IMR-90 (cell line): Measurements from ENCODE around the gene CLDN14. TPM values are rescaled to one million over a fixed set of nuclear protein-coding genes. Genes with fewer than 3 reads are reported as not detected.

Experiments used
- ATAC-seq: fragments of 200-7000 bp; cut with Tn5 transposase; 2 replicates; pipeline ENCODE4 v1.9.1; 2020; ENCODE audit warnings: low read depth, mild to moderate bottlenecking, moderate library complexity
- BruUV-seq: library from RNA; stranded (reverse); fragments of 400-500 nt; replicated peaks from 2 replicates; lab custom pipeline; 2021; lab: Mats Ljungman, UMichigan
- CTCF ChIA-PET: fragments of 300-600 bp; formaldehyde crosslinking; extraction: SDS; loops from one replicate; lab custom pipeline; 2021; ENCODE audit warnings: antibody characterized with exemption; lab: Yijun Ruan, JAX
- POLR2A ChIA-PET: fragments of 300-600 bp; sonication (Branson Sonifier 250); formaldehyde crosslinking; loops from one replicate; lab custom pipeline; 2022; ENCODE audit warnings: antibody characterized with exemption; ENCODE audit not compliant: unreplicated experiment; lab: Charles Lee
- DNase-seq: peaks from one replicate; pipeline ENCODE4 v3.0.0; 2013
- H2AFZ ChIP-seq: replicated peaks from 2 replicates; pipeline ENCODE3; 2013; ENCODE audit warnings: low read length, mild to moderate bottlenecking; ENCODE audit not compliant: poor library complexity
- H2AK5ac ChIP-seq: 2 replicates; pipeline ENCODE4 v1.6.1; 2013; ENCODE audit warnings: low read depth, low read length, inconsistent platforms
- H2AK9ac ChIP-seq: replicated peaks from 2 replicates; pipeline ENCODE3; 2013; ENCODE audit warnings: mild to moderate bottlenecking, low read depth, low read length, moderate library complexity; ENCODE audit not compliant: poor library complexity
- H2BK120ac ChIP-seq: 2 replicates; pipeline ENCODE4 v1.6.1; 2013; ENCODE audit warnings: low read depth, low read length, inconsistent platforms
- H2BK15ac ChIP-seq: 3 replicates; pipeline ENCODE4 v1.6.1; 2013; ENCODE audit warnings: low read depth, low read length, inconsistent platforms
- H2BK20ac ChIP-seq: 2 replicates; pipeline ENCODE4 v1.6.1; 2013; ENCODE audit warnings: low read depth, mild to moderate bottlenecking, inconsistent platforms, low read length, moderate library complexity
- H2BK5ac ChIP-seq: 2 replicates; pipeline ENCODE4 v1.6.1; 2013; ENCODE audit warnings: mild to moderate bottlenecking, low read depth, low read length, inconsistent platforms; ENCODE audit not compliant: poor library complexity, severe bottlenecking
- H3K14ac ChIP-seq: replicated peaks from 2 replicates; pipeline ENCODE4 v1.6.1; 2013; ENCODE audit warnings: low read depth, low read length, inconsistent platforms
- H3K18ac ChIP-seq: 2 replicates; pipeline ENCODE4 v1.6.1; 2013; ENCODE audit warnings: low read depth, low read length, control low read depth
- H3K23ac ChIP-seq: 2 replicates; pipeline ENCODE4 v1.6.1; 2013; ENCODE audit warnings: low read depth, low read length, inconsistent platforms
- H3K27ac ChIP-seq: 2 replicates; pipeline ENCODE4 v1.5.1; 2013; ENCODE audit warnings: mild to moderate bottlenecking, control low read depth, low read length; ENCODE audit not compliant: insufficient read depth
- H3K27me3 ChIP-seq: 2 replicates; pipeline ENCODE4 v1.6.1; 2013; ENCODE audit warnings: low read length; ENCODE audit not compliant: control insufficient read depth, insufficient read depth
- H3K36me3 ChIP-seq: 2 replicates; pipeline ENCODE4 v1.6.1; 2013; ENCODE audit warnings: low read length, mixed read lengths; ENCODE audit not compliant: control insufficient read depth, insufficient read depth
- H3K4ac ChIP-seq: 2 replicates; pipeline ENCODE4 v1.6.1; 2013; ENCODE audit warnings: low read depth, low read length, inconsistent platforms
- H3K4me1 ChIP-seq: 2 replicates; pipeline ENCODE4 v1.6.1; 2013; ENCODE audit warnings: low read length, mixed read lengths; ENCODE audit not compliant: control insufficient read depth, insufficient read depth
- H3K4me2 ChIP-seq: 2 replicates; pipeline ENCODE4 v1.6.1; 2013; ENCODE audit warnings: low read depth, mild to moderate bottlenecking, control low read depth, low read length, moderate library complexity
- H3K4me3 ChIP-seq: 2 replicates; pipeline ENCODE4 v1.5.1; 2013; ENCODE audit warnings: low read depth, mild to moderate bottlenecking, control low read depth, low read length, moderate library complexity; ENCODE audit not compliant: insufficient read depth
- H3K56ac ChIP-seq: 2 replicates; pipeline ENCODE4 v1.6.1; 2013; ENCODE audit warnings: low read length, inconsistent platforms; ENCODE audit not compliant: insufficient read depth; ENCODE audit errors: extremely low read depth
- H3K79me1 ChIP-seq, 2 experiments: 2 replicates each; pipeline ENCODE4 v1.6.1; 2013; ENCODE audit warnings: low read length in 2 of 2, inconsistent platforms in 1 of 2, low read depth in 1 of 2
- H3K9ac ChIP-seq: 2 replicates; pipeline ENCODE4 v1.6.1; 2013; ENCODE audit warnings: low read depth, low read length, control low read depth
- H3K9me1 ChIP-seq: 2 replicates; pipeline ENCODE4 v1.6.1; 2013; ENCODE audit warnings: low read length, inconsistent platforms; ENCODE audit not compliant: insufficient read depth
- H3K9me3 ChIP-seq: 2 replicates; pipeline ENCODE4 v1.6.1; 2013; ENCODE audit warnings: low read length; ENCODE audit not compliant: control insufficient read depth, insufficient read depth
- H4K20me1 ChIP-seq: 2 replicates; pipeline ENCODE4 v1.6.1; 2013; ENCODE audit warnings: low read length, inconsistent platforms; ENCODE audit not compliant: insufficient read depth
- H4K5ac ChIP-seq: 2 replicates; pipeline ENCODE4 v1.6.1; 2013; ENCODE audit warnings: mild to moderate bottlenecking, low read depth, low read length, control low read depth
- H4K8ac ChIP-seq, 2 experiments: 2 replicates each; pipeline ENCODE4 v1.6.1; 2013; ENCODE audit warnings: low read depth in 2 of 2, low read length in 2 of 2, control low read depth in 1 of 2, inconsistent platforms in 1 of 2
- H4K91ac ChIP-seq: 2 replicates; pipeline ENCODE4 v1.6.1; 2013; ENCODE audit warnings: low read depth, low read length, inconsistent platforms; ENCODE audit not compliant: insufficient read depth
- ELK1 ChIP-seq: fragments of 150-350 bp; IDR thresholded peaks from 2 replicates; pipeline ENCODE4 v1.6.1; 2016; ENCODE audit warnings: low read depth, mild to moderate bottlenecking, low read length, moderate library complexity, borderline replicate concordance
- NFE2L2 ChIP-seq: fragments of 150-350 bp; IDR thresholded peaks from 2 replicates; pipeline ENCODE4 v1.6.1; 2016; ENCODE audit warnings: low read depth, mild to moderate bottlenecking, low read length
- SMC3 ChIP-seq: fragments of 150-350 bp; IDR thresholded peaks from 2 replicates; pipeline ENCODE4 v1.6.1; 2016; ENCODE audit warnings: low read depth, mild to moderate bottlenecking, antibody characterized with exemption, low read length, moderate library complexity
- WGBS, 2 experiments: methylation state at CpG; one replicate each; pipeline versions ENCODE4 v1.1.5 to v1.1.7; 2013; ENCODE audit warnings: missing lambda C conversion rate in 2 of 2; ENCODE audit not compliant: insufficient read length in 1 of 2; ENCODE audit errors: extremely low coverage in 2 of 2; 5-methylcytosine and 5-hydroxymethylcytosine counted together
- dilution Hi-C: fragments of 300-500 bp; cut with HindIII; formaldehyde crosslinking; loops from one replicate; pipeline ENCODE4 v1.14.3; 2018; ENCODE audit warnings: low sequenced_read_pairs; ENCODE audit not compliant: unreplicated experiment
- in situ Hi-C: fragments of 300-500 bp; cut with MboI; formaldehyde crosslinking; loops from 3 replicates; pipeline ENCODE4 v1.14.3; 2019; ENCODE audit warnings: low sequenced_read_pairs, inconsistent platforms, mixed read lengths
- intact Hi-C: fragments of 100-400 bp; cut with micrococcal nuclease; formaldehyde crosslinking; loops from 2 replicates; pipeline ENCODE4 v1.10.0; 2022
- polyA plus RNA-seq, 3 experiments: library from polyadenylated mRNA; depleted of rRNA; stranded (reverse); fragments of >200 nt; gene quantifications; 2 replicates each; pipeline ENCODE4 v1.2.3, GENCODE V29; 2012; ENCODE audit warnings: low replicate concordance in 1 of 3
- total RNA-seq: library from RNA; depleted of rRNA; stranded (reverse); fragments of >200 nt; gene quantifications from 2 replicates; pipeline ENCODE4 v1.2.3, GENCODE V29; 2012

The CLDN14 gene
- total and polyA plus RNA-seq, 2 of the 4 experiments (the other 2 are of a cell fraction), result not detected

- Histone ChIP-seq H3K9me3 (no peaks in the 10 kb centered on the region), H2AFZ (no peak overlapping the region), H2BK15ac (no peak overlapping the region), H3K56ac (no peak overlapping the region), H3K79me1 (no peaks in the 10 kb centered on the region), H3K4ac (no peak overlapping the region), H3K9ac (no peak overlapping the region), H2BK20ac (no peak overlapping the region), H4K5ac (no peak overlapping the region), H3K23ac (no peak overlapping the region), H4K20me1 (no peaks in the 10 kb centered on the region), H4K91ac (no peak overlapping the region), H3K27me3 (no peaks in the 10 kb centered on the region; the same call in 1 of the 2 replicates), H3K36me3 (no peaks in the 10 kb centered on the region), H3K27ac (no peak overlapping the region), H4K8ac (no peak overlapping the region), H3K4me3 (no peak overlapping the region), H3K18ac (no peak overlapping the region), H2AK5ac (no peak overlapping the region), H2AK9ac (no peak overlapping the region), H3K4me1 (peaks cover 18% of the 10 kb centered on the region), H3K14ac (no peak overlapping the region), H3K4me2 (no peak overlapping the region), H2BK120ac (no peak overlapping the region), H2BK5ac (no peak overlapping the region), H3K9me1 (peaks cover 9% of the 10 kb centered on the region; the same call in 1 of the 2 replicates)
- intact Hi-C loops, result no loop called here
- no TSS peak for BruUV-seq
- dilution Hi-C loops, result no loop called here
- TF ChIP-seq ELK1 (no peak), SMC3 (no peak), NFE2L2 (no peak)
- WGBS, 2 experiments, result 90% methylated on average over 9 of the region's 10 CpGs; no CpG with 5 or more reads in 1 of the 2 experiments
- ATAC-seq (no peak), DNase-seq (no peak)
- POLR2A ChIA-PET, result interaction anchor here (0.5 kb wide), 1 partner anchor 10 kb away, joined by 3 read pairs; no protein-coding TSS in a partner anchor
- CTCF ChIA-PET, result no interaction called here
- in situ Hi-C loops, result no loop called here
Measured at GRCh38 chr21:36483095-36483494, 3.2 kb upstream of the CLDN14 start.
